ENCODE measurements around the gene PAQR4.

Gene PAQR4

GRCh38 chr16:3007957-3008689 lies 39.0 kb downstream of the PAQR4 start:
- no peak for DNase-seq

GRCh38 chr16:3008690-3009037 lies 39.5 kb downstream of the PAQR4 start:
- DNase-seq = no peak

GRCh38 chr16:3009568-3010390 lies 40.6 kb downstream of the PAQR4 start:
- DNase-seq = no peak

- no peak for DNase-seq
These were observed 41.4 kb downstream of the PAQR4 start for GRCh38 chr16:3010510-3010909.

- no peak for DNase-seq
These were observed 43.1 kb downstream of the PAQR4 start for GRCh38 chr16:3012246-3012645.

- no peak for DNase-seq
These were observed 43.8 kb downstream of the PAQR4 start, which contains the start of gene CLDN9 for GRCh38 chr16:3012828-3013420. TSS of gene CLDN9 (plus strand) at chr16:3012923. CDS start at chr16:3013363, 440 bp downstream.

GRCh38 chr16:3013491-3013951 lies 44.4 kb downstream of the PAQR4 start:
- no peak for DNase-seq

GRCh38 chr16:3013998-3014690 lies 45.0 kb downstream of the PAQR4 start:
- no peak for DNase-seq

- DNase-seq = no peak
These were observed 45.8 kb downstream of the PAQR4 start for GRCh38 chr16:3014971-3015370.

GRCh38 chr16:3015865-3016521 lies 46.8 kb downstream of the PAQR4 start:
- no peak for DNase-seq

GRCh38 chr16:3017344-3017743 lies 48.2 kb downstream of the PAQR4 start:
- DNase-seq = no peak

- DNase-seq = no peak
These were observed 48.8 kb downstream of the PAQR4 start, which contains the start of gene CLDN6 for GRCh38 chr16:3017794-3018506. TSS of gene CLDN6 (minus strand) at chr16:3018183. CDS start at chr16:3016021, 2,162 bp downstream.

GRCh38 chr16:3019594-3020246 lies 50.6 kb downstream of the PAQR4 start:
- no peak for DNase-seq

- DNase-seq = peak; percentile 25
These were observed 51.1 kb downstream of the PAQR4 start, which contains the start of gene TNFRSF12A for GRCh38 chr16:3020247-3020603. TSS of gene TNFRSF12A (plus strand) at chr16:3020368. CDS start at chr16:3020398, 30 bp downstream.

- no peak for DNase-seq
These were observed 51.7 kb downstream of the PAQR4 start for GRCh38 chr16:3020604-3021448.

GRCh38 chr16:3021449-3022207 lies 52.5 kb downstream of the PAQR4 start:
- peak; percentile 58 for DNase-seq

- DNase-seq = peak; percentile 31
These were observed 53.1 kb downstream of the PAQR4 start for GRCh38 chr16:3022208-3022683.

- DNase-seq = no peak
These were observed 53.7 kb downstream of the PAQR4 start for GRCh38 chr16:3022684-3023414.

All from DMS 273 treated with DMSO at 0.1 percent for 48 hours (cell line).